ENCODE data around the gene AGPS. TPM values are rescaled to one million over a fixed set of nuclear protein-coding genes. Genes with fewer than 3 reads are reported as not detected.
A peak's percentile ranks its signal among the peaks of the same experiment; 100 is the strongest.

The AGPS gene
- total and polyA plus RNA-seq, 2 of the 13 experiments (the other 11 are each of a cell fraction or from before 2014, with no cell fraction given) = 39.4 to 99.0 TPM

GRCh38 chr2:177405029-177405692 is 12.6 kb downstream of the AGPS start (continued):
- TF ChIP-seq E2F1 (CRISPR knock-in tag; IDR thresholded peaks at IDR 0.05) (no peak), FLYWCH1 (CRISPR knock-in tag; IDR thresholded peaks at IDR 0.05) (no peak), YY1 (IDR thresholded peaks at IDR 0.05; ENCODE audit: insufficient read depth, insufficient replicate concordance, low read depth, low read length) (peak; percentile 66), TFAP4 (IDR thresholded peaks at IDR 0.05; ENCODE audit: borderline replicate concordance, low read depth) (no peak), CENPBD1 (CRISPR knock-in tag; IDR thresholded peaks at IDR 0.05; ENCODE audit: borderline replicate concordance, low read depth) (no peak), PBX3 (CRISPR knock-in tag; IDR thresholded peaks at IDR 0.05; ENCODE audit: borderline replicate concordance) (no peak), ZNF776 (CRISPR knock-in tag; IDR thresholded peaks at IDR 0.05) (no peak), IRX3 (CRISPR knock-in tag; IDR thresholded peaks at IDR 0.05; ENCODE audit: borderline replicate concordance, low read depth) (no peak), NR2F6 (IDR thresholded peaks at IDR 0.05) (no peak), NR2F6 (CRISPR knock-in tag; IDR thresholded peaks at IDR 0.05) (no peak), ZBTB34 (CRISPR knock-in tag; IDR thresholded peaks at IDR 0.05) (peak; percentile 82; the same call in 1 of the 2 replicates), GMEB2 (CRISPR knock-in tag; IDR thresholded peaks at IDR 0.05; ENCODE audit: low read depth) (no peak), NCOA5 (CRISPR knock-in tag; IDR thresholded peaks at IDR 0.05) (no peak), BCL3 (CRISPR knock-in tag; IDR thresholded peaks at IDR 0.05) (no peak)
